Activated gamma-delta T cell treated with anti-CD3 and anti-CD28 coated beads, Interleukin-2, amount 50 U/mL, for 16 hours (primary cell): ENCODE results near the gene EXOG.

Experiments used
- DNase-seq: peaks from one replicate; pipeline ENCODE4 v3.0.0-alpha.2; 2020; ENCODE audit warnings: low read depth

The EXOG gene

DNA sequence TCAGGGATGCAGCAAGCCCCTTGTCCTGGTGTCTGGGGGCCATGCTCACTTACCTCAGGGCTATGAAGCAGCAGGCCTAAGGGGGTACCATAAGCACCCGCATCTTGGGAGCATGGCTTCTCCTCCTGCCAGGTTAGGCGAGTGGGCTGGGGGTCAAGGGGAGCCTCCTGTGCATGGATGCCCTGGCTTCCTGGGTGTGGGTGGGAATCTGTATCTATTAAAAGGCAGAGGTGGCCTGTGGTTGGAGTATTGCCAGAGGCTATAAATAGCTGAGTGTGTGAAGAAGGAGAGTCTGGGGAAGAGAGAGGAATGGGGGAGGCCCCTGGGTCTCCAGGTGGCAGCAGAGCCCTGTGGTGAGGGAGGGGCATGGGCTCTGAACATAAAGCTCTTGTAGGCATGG lies 22.9 kb upstream of the EXOG start:
- DNase-seq, result no peak

DNA sequence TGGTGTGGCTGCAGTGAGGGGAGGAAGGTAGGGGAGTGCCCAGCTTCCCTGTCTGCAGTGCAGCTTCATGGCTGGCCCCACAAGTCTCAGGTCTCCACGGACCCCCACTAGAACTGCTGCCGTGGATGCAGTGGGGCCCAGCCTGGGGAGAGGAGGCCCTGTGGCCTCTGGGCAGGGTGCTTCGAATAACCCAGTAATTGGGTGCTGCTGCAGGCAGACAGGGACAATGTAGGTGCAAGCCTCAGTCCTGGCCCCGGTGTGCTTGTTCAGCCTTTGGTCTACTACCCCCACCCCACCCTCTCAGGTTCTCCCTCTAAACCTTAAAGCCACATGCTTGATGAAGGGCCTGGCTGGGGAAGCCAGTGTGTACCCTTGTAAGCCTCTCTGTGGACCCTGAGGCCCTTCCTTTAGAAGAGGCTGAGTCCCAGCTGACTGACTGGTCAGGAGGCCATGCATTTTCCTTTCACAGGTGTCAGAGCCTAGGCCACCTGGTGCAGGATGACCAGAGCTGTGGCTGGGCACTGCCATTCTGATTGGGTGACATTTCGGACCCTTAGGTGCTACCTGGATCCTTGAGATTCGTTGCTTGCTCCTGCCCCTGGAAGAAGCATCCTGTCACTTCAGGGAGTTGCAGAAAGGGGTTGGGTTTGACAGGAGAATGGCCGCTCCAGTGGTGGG lies 21.1 kb upstream of the EXOG start:
- no peak for DNase-seq

- DNase-seq, result no peak
These were observed 20.4 kb upstream of the EXOG start for GRCh38 chr3:38475716-38476115.

DNA sequence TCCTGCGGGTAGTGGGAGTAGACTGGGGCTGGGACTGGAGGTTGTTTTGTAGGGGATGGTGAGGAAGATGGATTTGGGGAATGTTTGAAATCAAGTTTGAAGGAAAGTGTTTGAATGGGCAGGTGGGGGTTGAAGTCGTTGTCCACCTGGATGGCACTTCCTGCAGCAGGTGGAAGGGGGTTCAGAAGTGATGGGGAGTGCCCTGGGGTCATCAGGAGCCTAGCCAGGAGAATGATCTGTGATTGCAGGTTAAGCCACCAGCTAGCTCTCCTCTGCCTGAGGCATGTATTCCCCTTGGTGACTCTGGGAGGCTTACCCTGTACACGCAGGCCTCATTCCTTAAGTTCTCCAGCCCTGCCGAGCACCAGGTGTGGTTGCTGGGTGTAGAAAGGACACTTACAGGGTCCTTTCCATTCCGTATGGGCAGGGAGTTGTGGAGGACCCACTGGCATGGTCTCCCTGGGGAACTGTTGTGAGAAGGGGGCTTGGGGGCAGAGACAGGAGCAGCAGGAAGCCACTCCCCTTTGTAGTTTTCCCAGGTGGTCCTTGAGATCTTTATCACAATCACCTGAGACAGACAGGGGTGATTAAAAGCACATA lies 19.9 kb upstream of the EXOG start:
- DNase-seq, result no peak

GRCh38 chr3:38477057-38477820 lies 18.9 kb upstream of the EXOG start:
- DNase-seq, result no peak

DNA sequence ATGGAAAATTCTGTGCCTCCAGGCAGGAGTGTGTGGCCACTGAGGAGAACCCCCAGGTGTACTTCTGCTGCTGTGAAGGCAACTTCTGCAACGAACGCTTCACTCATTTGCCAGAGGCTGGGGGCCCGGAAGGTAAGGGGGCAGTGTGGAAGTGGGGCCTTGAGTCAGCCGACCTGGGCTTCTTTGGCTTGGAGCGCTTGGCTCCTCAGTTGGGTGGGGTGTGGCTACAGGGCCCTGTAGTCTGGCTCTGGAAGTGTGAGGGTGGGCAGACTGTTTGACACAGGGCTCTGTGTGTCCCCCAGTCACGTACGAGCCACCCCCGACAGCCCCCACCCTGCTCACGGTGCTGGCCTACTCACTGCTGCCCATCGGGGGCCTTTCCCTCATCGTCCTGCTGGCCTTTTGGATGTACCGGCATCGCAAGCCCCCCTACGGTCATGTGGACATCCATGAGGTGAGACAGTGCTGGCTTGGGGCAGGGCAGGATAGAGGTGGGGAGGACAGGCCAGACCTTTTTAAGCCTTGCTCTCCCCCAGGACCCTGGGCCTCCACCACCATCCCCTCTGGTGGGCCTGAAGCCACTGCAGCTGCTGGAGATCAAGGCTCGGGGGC lies 18.2 kb upstream of the EXOG start:
- DNase-seq, result no peak

DNA sequence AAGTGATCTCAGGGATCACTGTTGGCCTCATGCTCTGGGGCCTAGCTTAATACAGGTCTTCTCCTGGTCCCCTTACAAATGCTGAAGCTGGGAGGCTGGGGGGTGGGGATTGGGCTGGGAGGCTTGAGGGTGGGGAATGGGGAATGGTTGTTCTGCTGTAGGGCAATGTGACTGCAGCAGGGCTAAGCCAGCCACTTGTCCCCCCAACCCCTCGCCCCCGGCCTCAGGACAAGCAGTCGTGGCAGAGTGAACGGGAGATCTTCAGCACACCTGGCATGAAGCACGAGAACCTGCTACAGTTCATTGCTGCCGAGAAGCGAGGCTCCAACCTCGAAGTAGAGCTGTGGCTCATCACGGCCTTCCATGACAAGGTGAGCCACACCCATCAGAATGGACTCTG lies 17.2 kb upstream of the EXOG start:
- no peak for DNase-seq

GRCh38 chr3:38479431-38480092 lies 16.6 kb upstream of the EXOG start:
- peak; percentile 22 for DNase-seq

- no peak for DNase-seq
These were observed 16.1 kb upstream of the EXOG start for GRCh38 chr3:38480093-38480445.

DNA sequence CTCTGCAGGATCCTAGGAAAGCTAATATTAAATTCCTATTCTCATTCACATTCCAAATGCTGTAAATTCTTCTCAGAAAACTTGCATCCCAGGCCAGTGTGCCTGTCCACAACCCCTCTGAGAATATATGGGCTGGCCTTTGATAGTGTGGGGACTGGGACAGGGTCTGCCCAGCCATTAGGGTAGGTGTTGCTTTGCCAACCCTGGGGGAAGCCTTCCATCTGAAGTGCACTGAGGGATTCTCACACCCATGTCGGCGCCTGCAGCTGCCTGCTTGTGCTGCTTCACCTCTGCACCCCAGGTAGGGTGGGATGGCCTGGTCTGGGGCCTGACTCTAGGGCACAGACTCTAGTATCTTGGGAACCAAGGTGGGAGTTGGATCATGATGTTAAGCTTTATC lies 15.2 kb upstream of the EXOG start:
- no peak for DNase-seq

DNA sequence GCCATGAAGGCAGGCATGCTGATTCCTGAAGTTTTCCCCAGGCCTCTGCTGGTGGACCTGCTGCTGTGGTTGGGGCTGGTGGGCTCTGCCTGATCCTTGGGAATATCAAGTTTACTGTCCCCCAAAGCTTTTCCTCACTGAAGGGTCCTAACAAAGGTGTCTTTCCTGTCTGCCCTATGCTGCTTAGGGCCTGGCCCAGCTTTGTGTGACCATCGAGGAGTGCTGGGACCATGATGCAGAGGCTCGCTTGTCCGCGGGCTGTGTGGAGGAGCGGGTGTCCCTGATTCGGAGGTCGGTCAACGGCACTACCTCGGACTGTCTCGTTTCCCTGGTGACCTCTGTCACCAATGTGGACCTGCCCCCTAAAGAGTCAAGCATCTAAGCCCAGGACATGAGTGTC lies 13.2 kb upstream of the EXOG start:
- DNase-seq, result no peak

DNA sequence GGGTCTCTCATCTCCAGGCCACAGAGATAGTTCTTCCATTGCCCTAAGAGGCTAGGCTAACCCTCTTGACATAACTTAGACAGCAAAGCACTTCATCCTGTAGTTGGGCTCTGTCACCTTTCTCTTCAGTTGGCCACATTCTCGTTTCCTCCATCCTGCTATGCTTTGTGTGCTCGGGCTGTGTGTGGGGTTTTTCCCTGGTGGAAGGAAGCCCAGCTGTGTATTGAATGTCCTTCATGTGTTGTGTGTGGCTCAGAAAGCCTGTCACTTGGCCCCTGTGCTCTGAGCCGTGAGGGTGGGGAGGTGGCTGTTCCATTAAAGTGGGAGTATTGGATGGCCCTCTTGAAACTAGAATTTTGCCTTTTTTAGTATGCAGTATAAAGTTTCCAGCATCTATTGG lies 8.8 kb upstream of the EXOG start:
- no peak for DNase-seq

DNA sequence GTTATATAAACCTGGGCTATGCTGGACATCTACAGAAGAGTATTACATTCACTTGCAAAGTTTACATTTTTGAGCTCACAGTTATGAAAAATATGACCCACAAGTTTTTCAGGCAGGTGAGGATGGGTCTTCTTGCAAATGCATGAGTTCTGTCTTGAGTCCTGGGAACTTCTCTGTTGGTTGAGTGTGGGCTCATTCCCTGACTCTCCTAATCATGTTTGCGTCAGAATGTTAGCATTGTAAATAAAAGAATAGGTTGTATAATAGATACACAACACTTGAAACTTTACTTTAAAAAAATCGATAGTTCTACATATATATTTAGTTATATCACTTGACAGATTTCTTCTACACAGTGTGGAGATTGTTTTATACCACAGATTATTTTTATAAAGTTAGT lies 7.2 kb upstream of the EXOG start:
- no peak for DNase-seq

DNA sequence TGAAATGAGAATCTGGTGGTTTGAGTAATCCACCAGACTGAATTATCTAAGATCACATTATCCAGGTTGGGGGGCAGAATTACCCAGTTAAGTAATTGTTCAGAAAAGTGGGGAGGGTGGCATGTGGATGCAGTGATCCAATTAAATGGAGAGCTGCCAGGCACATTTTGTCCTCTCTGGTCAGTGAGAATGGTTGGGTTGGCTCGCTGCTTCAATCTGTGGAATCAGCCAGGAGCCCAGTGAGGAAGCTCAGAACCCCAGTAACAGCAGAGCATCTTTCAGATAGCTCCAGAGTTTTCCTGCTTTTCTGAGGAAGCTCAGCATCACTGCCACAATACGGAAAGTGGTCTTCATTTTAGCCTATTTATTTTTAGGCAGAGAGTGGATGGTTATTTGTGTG lies 6.4 kb upstream of the EXOG start:
- no peak for DNase-seq

DNA sequence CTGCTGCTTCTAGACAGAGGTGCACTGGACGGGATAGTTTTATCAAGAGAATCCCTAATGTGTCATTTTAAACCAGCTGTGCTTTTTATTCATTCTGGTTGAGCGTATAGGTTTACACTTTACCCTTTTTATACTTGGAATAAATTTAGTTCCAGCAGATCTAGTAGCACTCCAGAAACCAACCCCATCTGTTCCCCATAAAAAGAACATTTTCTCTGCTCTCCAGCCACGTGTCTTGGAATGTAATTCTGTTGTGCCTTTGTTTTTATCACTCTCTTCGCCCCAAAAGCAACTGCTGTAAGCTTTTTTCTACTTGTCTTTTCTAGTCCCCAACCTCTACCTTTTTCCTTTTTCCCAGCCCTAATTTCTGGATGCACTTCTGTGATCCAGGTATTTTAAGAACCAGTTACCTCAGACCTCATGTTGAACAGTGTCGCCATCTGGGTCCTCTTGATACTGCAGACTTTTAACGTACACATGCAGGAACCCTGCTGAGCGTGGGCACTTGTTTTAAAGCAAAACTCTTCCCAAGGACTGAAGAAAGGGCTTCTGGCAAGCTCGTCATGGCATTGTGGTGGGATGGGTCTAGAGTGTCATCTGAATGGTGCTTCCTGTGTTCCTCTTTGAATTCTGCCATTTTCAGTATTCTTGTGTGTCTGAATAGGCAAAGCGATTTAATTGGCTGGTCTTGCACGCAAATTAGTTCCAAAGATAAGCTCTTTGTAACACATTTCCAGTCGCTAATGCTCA lies 5.7 kb upstream of the EXOG start:
- no peak for DNase-seq

GRCh38 chr3:38491215-38491614 lies 4.9 kb upstream of the EXOG start:
- no peak for DNase-seq

- no peak for DNase-seq
These were observed 3.1 kb upstream of the EXOG start for GRCh38 chr3:38493031-38493430.

- DNase-seq, result no peak
These were observed 891 bp downstream of the EXOG start for GRCh38 chr3:38497031-38497430.

DNA sequence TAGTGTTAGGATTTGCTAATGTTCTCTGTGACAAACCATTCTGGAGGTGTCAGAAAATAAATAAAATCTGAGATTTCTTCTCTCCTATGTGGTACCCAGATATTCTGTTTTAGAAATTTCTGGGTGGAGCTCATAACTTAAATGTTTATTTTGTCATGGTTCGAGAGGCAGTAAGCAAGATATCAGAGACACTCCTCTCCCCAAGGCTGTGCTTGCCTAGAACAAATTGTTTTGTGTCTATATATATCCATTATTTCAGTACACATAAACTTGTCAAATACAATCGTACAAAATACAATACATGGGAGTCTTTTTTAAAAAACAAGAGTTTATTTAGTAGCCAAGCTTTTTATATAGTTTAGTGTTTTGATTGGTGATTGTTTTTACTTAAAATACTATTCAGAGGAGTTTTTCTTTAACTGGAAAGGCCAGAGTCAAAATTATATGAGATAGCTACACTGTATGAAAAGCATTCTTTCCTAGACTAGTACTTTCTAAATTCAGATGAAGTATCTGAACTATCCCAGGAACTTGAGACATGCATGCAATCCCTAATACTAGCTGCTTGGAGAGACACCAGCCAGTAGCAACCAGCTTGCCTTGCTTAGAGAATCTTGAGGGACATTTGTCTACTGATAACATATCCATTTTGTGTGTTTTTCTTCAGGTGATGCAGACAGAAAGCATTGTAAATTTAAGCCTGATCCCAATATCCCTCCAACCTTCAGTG lies 4.7 kb downstream of the EXOG start:
- no peak for DNase-seq

DNA sequence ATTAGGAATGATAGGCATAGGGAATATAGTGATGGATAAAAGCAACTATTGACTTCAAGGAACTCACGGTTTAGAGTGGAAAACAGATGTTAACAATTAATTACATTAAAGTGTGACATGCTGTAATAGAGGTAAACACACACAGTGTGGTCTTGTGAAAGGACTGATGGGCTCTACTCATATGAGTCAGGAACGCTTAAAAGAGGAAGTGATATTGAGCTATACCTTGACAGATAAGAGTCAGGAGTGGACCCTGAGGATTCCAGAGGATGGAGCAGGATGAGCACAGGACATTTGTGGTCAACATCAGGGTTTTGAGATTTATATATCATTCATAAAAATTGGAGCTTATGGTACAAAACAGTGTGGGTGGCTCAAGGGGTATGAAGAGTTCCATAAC lies 11.0 kb downstream of the EXOG start:
- no peak for DNase-seq

GRCh38 chr3:38509732-38510131 lies 13.6 kb downstream of the EXOG start:
- DNase-seq, result no peak
